Upper lobe of left lung (tissue), 4 donors: ENCODE measurements around the gene PRDM16.

Source experiments
- CTCF ChIP-seq, 6 experiments: fragments of 450-650 bp in 4 of 6; fragments of 200-600 bp in 2 of 6; sonication (generic) in 2 of 6; IDR thresholded peaks; one replicate each; pipeline ENCODE4 v1.5.1; 2016 to 2019; ENCODE audit warnings: antibody characterized with exemption in 6 of 6
- POLR2AphosphoS5 ChIP-seq, 2 donors: sonication (generic); formaldehyde crosslinking; IDR thresholded peaks; one replicate each; pipeline ENCODE4 v1.5.1; 2017; ENCODE audit warnings: antibody characterized with exemption in 2 of 2

- TF ChIP-seq CTCF (IDR thresholded peaks at IDR 0.05) (no peak), POLR2AphosphoS5 (IDR thresholded peaks at IDR 0.05) (no peak)
These were observed 353.6 kb downstream of the PRDM16 start for GRCh38 chr1:3422638-3423037.
